Smooth muscle cell (in vitro differentiated cells): ENCODE results near the gene CMTM6. TPM values are rescaled to one million over a fixed set of nuclear protein-coding genes. Genes with fewer than 3 reads are reported as not detected.
A peak's percentile ranks its signal among the peaks of the same experiment; 100 is the strongest.
"Not testable (repeated sequence)": the region's sequence is repeated elsewhere in the genome, so short reads cannot be mapped to it uniquely, and the experiment has no call there.

Source experiments
- DNase-seq: peaks from one replicate; lab custom pipeline; 2025; ENCODE audit not compliant: unreplicated experiment; lab: John Stamatoyannopoulos, UW
- H2AFZ ChIP-seq: fragments of 200-600 bp; sonication (generic); 2 replicates; pipeline ENCODE4 v1.6.0; 2016; ENCODE audit warnings: antibody characterized with exemption, low read depth, mild to moderate bottlenecking
- H3F3A ChIP-seq: fragments of 200-600 bp; sonication (generic); 2 replicates; pipeline ENCODE4 v1.6.0; 2017; ENCODE audit warnings: antibody characterized with exemption, low read depth
- H3K27ac ChIP-seq: fragments of 200-600 bp; sonication (generic); 2 replicates; pipeline ENCODE4 v1.5.1; 2016; ENCODE audit warnings: low read depth, mild to moderate bottlenecking
- H3K27me3 ChIP-seq: fragments of 200-600 bp; sonication (generic); 2 replicates; pipeline ENCODE4 v1.6.1; 2016; ENCODE audit warnings: low read depth, mild to moderate bottlenecking
- H3K36me3 ChIP-seq: fragments of 200-600 bp; sonication (generic); 2 replicates; pipeline ENCODE4 v1.5.1; 2016; ENCODE audit warnings: low read depth
- H3K4me1 ChIP-seq: fragments of 200-600 bp; sonication (generic); 2 replicates; pipeline ENCODE4 v1.5.1; 2016; ENCODE audit warnings: low read depth
- H3K4me2 ChIP-seq: fragments of 200-600 bp; sonication (generic); 2 replicates; pipeline ENCODE4 v1.6.0; 2016; ENCODE audit warnings: mild to moderate bottlenecking
- H3K4me3 ChIP-seq: fragments of 200-600 bp; sonication (generic); 2 replicates; pipeline ENCODE4 v1.5.1; 2016; ENCODE audit warnings: mild to moderate bottlenecking
- H3K79me2 ChIP-seq: fragments of 200-600 bp; sonication (generic); 2 replicates; pipeline ENCODE4 v1.6.0; 2016; ENCODE audit warnings: low read depth, mild to moderate bottlenecking
- H3K9ac ChIP-seq: fragments of 200-600 bp; sonication (generic); 2 replicates; pipeline ENCODE4 v1.6.0; 2016; ENCODE audit warnings: low read depth
- H3K9me3 ChIP-seq: fragments of 200-600 bp; sonication (generic); replicated peaks from 2 replicates; pipeline ENCODE4 v1.5.1; 2016; ENCODE audit warnings: low read depth
- H4K20me1 ChIP-seq: fragments of 200-600 bp; sonication (generic); 2 replicates; pipeline ENCODE4 v1.6.0; 2016; ENCODE audit warnings: low read depth
- CTCF ChIP-seq: fragments of 200-600 bp; sonication (generic); IDR thresholded peaks from 2 replicates; pipeline ENCODE4 v1.5.1; 2017; ENCODE audit warnings: borderline replicate concordance, mild to moderate bottlenecking, antibody characterized with exemption; ENCODE audit not compliant: insufficient read depth, poor library complexity, severe bottlenecking
- WGBS: methylation state at CpG from one replicate; pipeline ENCODE4 v1.1.7; 2016; ENCODE audit warnings: low lambda C conversion rate; 5-methylcytosine and 5-hydroxymethylcytosine counted together
- polyA plus RNA-seq: library from polyadenylated mRNA; unstranded; fragments of >200 nt; fragmentation: Nextera tagmentation; extraction: Ambion mirVana; gene quantifications from 2 replicates; pipeline ENCODE4 v1.2.1, GENCODE V29; 2016
- total RNA-seq: library from RNA; depleted of rRNA; stranded (reverse); fragments of >200 nt; gene quantifications from 2 replicates; pipeline ENCODE4 v1.2.3, GENCODE V29; 2014

CMTM6 gene
- total and polyA plus RNA-seq, 2 experiments from 2014 or later, result 110 to 148 TPM

DNA sequence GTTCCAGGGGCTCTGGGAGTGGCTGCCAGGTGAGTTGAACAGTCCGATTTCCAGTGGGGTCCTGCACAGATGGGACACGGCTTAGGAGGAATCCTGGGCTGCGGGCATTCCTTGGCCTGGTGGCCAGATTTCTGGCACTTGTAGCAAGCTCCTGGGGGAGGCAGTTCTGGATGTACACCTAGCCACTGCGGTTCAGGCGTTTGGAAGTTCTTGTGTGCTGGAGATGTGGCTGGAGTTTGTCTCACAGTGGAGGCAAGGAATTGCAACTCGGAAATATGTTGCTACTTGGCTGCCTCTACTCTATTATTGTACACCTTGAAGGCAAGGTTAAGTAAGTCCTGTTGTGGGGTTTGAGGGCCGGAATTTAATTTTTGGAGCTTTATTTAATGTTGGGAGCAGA lies 37.9 kb downstream of the CMTM6 start:
- not testable (repeated sequence) for H3K4me3 ChIP-seq, H3K4me2 ChIP-seq, H3K27me3 ChIP-seq, H3K79me2 ChIP-seq, H3K9ac ChIP-seq, H3F3A ChIP-seq, H3K9me3 ChIP-seq, H3K27ac ChIP-seq, H3K36me3 ChIP-seq, H2AFZ ChIP-seq, DNase-seq
- Histone ChIP-seq H3K4me1 (peaks cover 10% of the 10 kb centered on the region), H4K20me1 (peaks cover 22% of the 10 kb centered on the region)
- WGBS, result 98% methylated on average over 7 of the region's 7 CpGs

GRCh38 chr3:32463415-32463814 lies 39.2 kb downstream of the CMTM6 start:
- H3F3A ChIP-seq, H2AFZ ChIP-seq, H4K20me1 ChIP-seq, H3K9ac ChIP-seq, DNase-seq, H3K79me2 ChIP-seq, H3K4me3 ChIP-seq, H3K36me3 ChIP-seq, H3K4me2 ChIP-seq, H3K27me3 ChIP-seq, H3K27ac ChIP-seq, H3K9me3 ChIP-seq: not testable (repeated sequence)
- H3K4me1 ChIP-seq, result peaks cover 10% of the 10 kb centered on the region
- 76% methylated on average over 7 of the region's 7 CpGs for WGBS

GRCh38 chr3:32462191-32462986 lies 40.3 kb downstream of the CMTM6 start:
- peaks cover 10% of the 10 kb centered on the region for H3K4me1 ChIP-seq
- not testable (repeated sequence) for H3K79me2 ChIP-seq, H3F3A ChIP-seq, H4K20me1 ChIP-seq, H3K27ac ChIP-seq, H3K4me2 ChIP-seq, H3K27me3 ChIP-seq, H3K9ac ChIP-seq, H3K4me3 ChIP-seq, H2AFZ ChIP-seq, DNase-seq, H3K36me3 ChIP-seq, H3K9me3 ChIP-seq
- WGBS, result 67% methylated on average over 9 of the region's 9 CpGs

- H3K4me3 ChIP-seq, H3K9me3 ChIP-seq, DNase-seq, H2AFZ ChIP-seq, H3K9ac ChIP-seq, H3K27me3 ChIP-seq, H4K20me1 ChIP-seq, H3K27ac ChIP-seq, H3K36me3 ChIP-seq, H3K79me2 ChIP-seq, H3F3A ChIP-seq: not testable (repeated sequence)
- peak overlapping the region; percentile 11 for H3K4me2 ChIP-seq
- 40% methylated on average over 10 of the region's 10 CpGs for WGBS
- H3K4me1 ChIP-seq, result peaks cover 10% of the 10 kb centered on the region
Measured at GRCh38 chr3:32460817-32461496, 41.7 kb downstream of the CMTM6 start.

DNA sequence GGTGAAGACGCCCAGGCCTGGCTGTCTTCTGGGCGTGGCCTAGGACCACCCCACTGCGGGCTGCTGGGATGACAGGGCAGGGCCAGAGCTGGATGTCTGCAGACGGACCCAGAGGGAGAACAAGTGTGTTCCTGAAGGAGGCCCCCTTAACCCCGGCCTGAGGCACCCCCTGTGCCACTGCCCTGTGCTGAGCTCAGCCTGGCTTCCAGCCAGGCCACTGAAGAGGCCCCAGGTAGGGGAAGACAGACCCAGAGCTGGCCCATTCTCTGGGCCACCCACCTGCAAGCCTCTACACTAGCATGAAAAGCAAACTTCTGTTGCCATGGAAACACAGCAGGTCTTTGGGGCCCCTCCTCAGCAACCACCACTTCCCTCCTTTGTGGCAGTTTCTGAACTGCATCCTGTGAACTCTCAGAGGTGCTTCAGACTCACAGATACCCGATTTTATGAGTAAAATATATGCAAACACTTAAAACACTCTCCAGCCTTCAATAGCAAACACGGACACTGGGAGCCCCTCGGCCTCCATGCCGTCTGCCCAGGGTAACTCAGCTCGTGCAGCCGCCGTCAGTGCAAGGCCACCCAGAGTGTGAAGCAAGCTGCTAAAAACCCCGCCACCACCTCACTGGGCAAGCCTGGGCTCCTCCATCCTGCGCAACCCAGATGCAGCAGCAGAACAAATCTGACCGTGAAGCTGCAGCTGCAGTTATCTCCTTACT lies 42.5 kb downstream of the CMTM6 start:
- WGBS, result 44% methylated on average over 15 of the region's 15 CpGs
- no peak overlapping the region for H3K4me2 ChIP-seq
- no peak for DNase-seq
- H3K9ac ChIP-seq, result no peak overlapping the region
- H3K36me3 ChIP-seq, result no peaks in the 10 kb centered on the region
- no peaks in the 10 kb centered on the region for H4K20me1 ChIP-seq
- H3K4me1 ChIP-seq, result peaks cover 10% of the 10 kb centered on the region
- no peaks in the 10 kb centered on the region for H3K27me3 ChIP-seq
- no peak for TF ChIP-seq CTCF
- no peak overlapping the region for H3K27ac ChIP-seq
- H3K79me2 ChIP-seq, result no peaks in the 10 kb centered on the region
- H2AFZ ChIP-seq, result no peak overlapping the region
- no peaks in the 10 kb centered on the region for H3K9me3 ChIP-seq
- H3K4me3 ChIP-seq, result no peak overlapping the region
- H3F3A ChIP-seq, result no peaks in the 10 kb centered on the region
